MM.1S (cell line): Measurements from ENCODE around the gene DNPH1.

Experiments used
- CTCF ChIP-seq: fragments of 300-600 bp; sonication (generic); IDR thresholded peaks from 2 replicates; pipeline ENCODE4 v1.5.1; 2016; ENCODE audit warnings: antibody characterized with exemption, low read length, mixed read lengths
- EZH2 ChIP-seq: fragments of 300-600 bp; sonication (generic); optimal IDR thresholded peaks from 2 replicates; pipeline ENCODE3; 2017; ENCODE audit warnings: low read depth, mild to moderate bottlenecking, antibody characterized with exemption, low read length, mixed read lengths
- EZH2phosphoT487 ChIP-seq: fragments of 300-600 bp; sonication (generic); IDR thresholded peaks from 2 replicates; pipeline ENCODE4 v1.6.1; 2018; ENCODE audit warnings: antibody characterized with exemption, low read length

DNA sequence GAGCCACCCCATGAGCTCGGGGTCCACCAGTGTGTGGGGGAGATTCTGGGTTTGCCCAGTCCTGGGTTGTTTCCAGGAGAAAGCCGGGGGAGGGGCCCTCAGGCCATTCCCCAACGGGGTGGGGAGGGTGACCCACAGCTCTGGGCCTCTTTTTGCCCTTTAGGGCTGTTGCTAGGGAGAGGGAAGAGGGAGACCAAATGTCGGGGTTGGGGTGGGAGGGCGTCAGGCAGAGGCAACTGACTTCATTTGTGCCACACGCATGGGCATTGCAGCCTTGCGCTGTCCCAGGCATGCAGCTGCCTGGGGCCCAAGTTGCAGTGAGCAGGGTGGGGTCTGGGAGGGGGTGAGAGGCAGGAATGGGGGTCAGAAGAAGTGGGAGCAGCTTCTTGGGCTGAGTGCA, 49.2 kb downstream of the DNPH1 start:
- TF ChIP-seq EZH2 (no peak), CTCF (no peak), EZH2phosphoT487 (no peak)
